Activated naive CD8-positive, alpha-beta T cell treated with anti-CD3 and anti-CD28 coated beads, Interleukin-2, amount 50 U/mL, for 24 hours (primary cell): ENCODE results near the gene TOB1.
"Not testable (repeated sequence)": the region's sequence is repeated elsewhere in the genome, so short reads cannot be mapped to it uniquely, and the experiment has no call there.

ENCODE experiments used
- ATAC-seq: fragments of 150-1000 bp; cut with Tn5 transposase; one replicate; pipeline ENCODE4 v1.10.0; 2021
- DNase-seq: peaks from one replicate; pipeline ENCODE4 v3.0.0; 2021
- H3K27ac Mint-ChIP-seq: one replicate; pipeline ENCODE4 v1.8.0; 2021; ENCODE audit warnings: mild to moderate bottlenecking, mixed read lengths
- H3K27me3 Mint-ChIP-seq: one replicate; pipeline ENCODE4 v1.8.0; 2021; ENCODE audit warnings: mixed read lengths
- H3K36me3 Mint-ChIP-seq: one replicate; pipeline ENCODE4 v1.8.0; 2021; ENCODE audit warnings: low read depth, mixed read lengths
- H3K4me1 Mint-ChIP-seq: one replicate; pipeline ENCODE4 v1.8.0; 2021; ENCODE audit warnings: mixed read lengths
- H3K4me3 Mint-ChIP-seq: one replicate; pipeline ENCODE4 v1.8.0; 2021; ENCODE audit warnings: mild to moderate bottlenecking, moderate library complexity, mixed read lengths
- H3K9me3 Mint-ChIP-seq: one replicate; pipeline ENCODE4 v1.8.0; 2021; ENCODE audit warnings: mixed read lengths

TOB1 gene

GRCh38 chr17:50902372-50903353 lies 36.5 kb upstream of the TOB1 start:
- Mint-ChIP-seq H3K36me3 (no peaks in the 10 kb centered on the region), H3K27ac (peak overlapping the region; percentile 90), H3K9me3 (no peaks in the 10 kb centered on the region), H3K27me3 (no peaks in the 10 kb centered on the region), H3K4me3 (no peak overlapping the region), H3K4me1 (peaks cover 42% of the 10 kb centered on the region)
- ATAC-seq = no peak
- no peak for DNase-seq

GRCh38 chr17:50900383-50900892 lies 34.3 kb upstream of the TOB1 start:
- H3K4me3 Mint-ChIP-seq = no peak overlapping the region
- no peaks in the 10 kb centered on the region for H3K36me3 Mint-ChIP-seq
- ATAC-seq (no peak), DNase-seq (no peak)
- H3K27ac Mint-ChIP-seq = no peak overlapping the region
- H3K9me3 Mint-ChIP-seq = no peaks in the 10 kb centered on the region
- no peaks in the 10 kb centered on the region for H3K27me3 Mint-ChIP-seq
- peaks cover 30% of the 10 kb centered on the region for H3K4me1 Mint-ChIP-seq

- Mint-ChIP-seq H3K4me3 (no peak overlapping the region), H3K9me3 (no peaks in the 10 kb centered on the region), H3K27ac (no peak overlapping the region), H3K36me3 (no peaks in the 10 kb centered on the region), H3K4me1 (peaks cover 29% of the 10 kb centered on the region), H3K27me3 (no peaks in the 10 kb centered on the region)
- no peak for DNase-seq
- no peak for ATAC-seq
Measured at GRCh38 chr17:50899559-50900319, 33.6 kb upstream of the TOB1 start.

GRCh38 chr17:50899005-50899460 lies 32.9 kb upstream of the TOB1 start:
- Mint-ChIP-seq H3K27me3 (no peaks in the 10 kb centered on the region), H3K27ac (no peak overlapping the region), H3K4me1 (peaks cover 24% of the 10 kb centered on the region), H3K4me3 (no peak overlapping the region), H3K9me3 (no peaks in the 10 kb centered on the region), H3K36me3 (no peaks in the 10 kb centered on the region)
- no peak for ATAC-seq
- DNase-seq = no peak

GRCh38 chr17:50898369-50899004 lies 32.3 kb upstream of the TOB1 start:
- Mint-ChIP-seq H3K36me3 (no peaks in the 10 kb centered on the region), H3K27me3 (no peaks in the 10 kb centered on the region), H3K4me3 (no peak overlapping the region), H3K27ac (no peak overlapping the region), H3K4me1 (peaks cover 18% of the 10 kb centered on the region), H3K9me3 (no peaks in the 10 kb centered on the region)
- DNase-seq = no peak
- no peak for ATAC-seq

- H3K4me1 Mint-ChIP-seq, H3K27ac Mint-ChIP-seq, H3K9me3 Mint-ChIP-seq, DNase-seq, H3K4me3 Mint-ChIP-seq, H3K27me3 Mint-ChIP-seq, ATAC-seq, H3K36me3 Mint-ChIP-seq: not testable (repeated sequence)
Measured at GRCh38 chr17:50894513-50894912, 28.4 kb upstream of the TOB1 start.

GRCh38 chr17:50893183-50893993 lies 27.2 kb upstream of the TOB1 start:
- no peak overlapping the region for H3K27ac Mint-ChIP-seq
- DNase-seq (no peak), ATAC-seq (no peak)
- H3K36me3 Mint-ChIP-seq = no peaks in the 10 kb centered on the region
- no peaks in the 10 kb centered on the region for H3K27me3 Mint-ChIP-seq
- H3K9me3 Mint-ChIP-seq = no peaks in the 10 kb centered on the region
- H3K4me1 Mint-ChIP-seq = no peaks in the 10 kb centered on the region
- no peak overlapping the region for H3K4me3 Mint-ChIP-seq

GRCh38 chr17:50892101-50892776 lies 26.1 kb upstream of the TOB1 start:
- no peak for DNase-seq
- H3K27me3 Mint-ChIP-seq = no peaks in the 10 kb centered on the region
- no peak overlapping the region for H3K4me3 Mint-ChIP-seq
- no peak for ATAC-seq
- H3K4me1 Mint-ChIP-seq = peaks cover 8% of the 10 kb centered on the region
- H3K9me3 Mint-ChIP-seq = no peaks in the 10 kb centered on the region
- no peak overlapping the region for H3K27ac Mint-ChIP-seq
- H3K36me3 Mint-ChIP-seq = no peaks in the 10 kb centered on the region

- H3K27ac Mint-ChIP-seq = no peak overlapping the region
- DNase-seq = no peak
- H3K36me3 Mint-ChIP-seq = no peaks in the 10 kb centered on the region
- no peak overlapping the region for H3K4me3 Mint-ChIP-seq
- H3K9me3 Mint-ChIP-seq = no peaks in the 10 kb centered on the region
- no peak for ATAC-seq
- H3K27me3 Mint-ChIP-seq = no peaks in the 10 kb centered on the region
- H3K4me1 Mint-ChIP-seq = peaks cover 14% of the 10 kb centered on the region
Measured at GRCh38 chr17:50891577-50891989, 25.4 kb upstream of the TOB1 start.

GRCh38 chr17:50890675-50891516 lies 24.7 kb upstream of the TOB1 start:
- no peaks in the 10 kb centered on the region for H3K9me3 Mint-ChIP-seq
- H3K4me1 Mint-ChIP-seq = peaks cover 14% of the 10 kb centered on the region
- no peak overlapping the region for H3K27ac Mint-ChIP-seq
- ATAC-seq = no peak
- no peak for DNase-seq
- H3K27me3 Mint-ChIP-seq = no peaks in the 10 kb centered on the region
- no peak overlapping the region for H3K4me3 Mint-ChIP-seq
- no peaks in the 10 kb centered on the region for H3K36me3 Mint-ChIP-seq

GRCh38 chr17:50889528-50890118 lies 23.5 kb upstream of the TOB1 start:
- H3K9me3 Mint-ChIP-seq = no peaks in the 10 kb centered on the region
- DNase-seq (no peak), ATAC-seq (no peak)
- no peak overlapping the region for H3K4me3 Mint-ChIP-seq
- H3K27ac Mint-ChIP-seq = no peak overlapping the region
- H3K36me3 Mint-ChIP-seq = no peaks in the 10 kb centered on the region
- no peaks in the 10 kb centered on the region for H3K27me3 Mint-ChIP-seq
- peaks cover 14% of the 10 kb centered on the region for H3K4me1 Mint-ChIP-seq

GRCh38 chr17:50887705-50888245 lies 21.6 kb upstream of the TOB1 start:
- Mint-ChIP-seq H3K4me3 (no peak overlapping the region), H3K27me3 (no peaks in the 10 kb centered on the region), H3K9me3 (no peaks in the 10 kb centered on the region), H3K4me1 (peaks cover 19% of the 10 kb centered on the region), H3K27ac (no peak overlapping the region), H3K36me3 (no peaks in the 10 kb centered on the region)
- peak; percentile 37 for ATAC-seq
- no peak for DNase-seq
